Psoas muscle (tissue), 8 donors: Measurements from ENCODE around the gene UNC13A. TPM values are rescaled to one million over a fixed set of nuclear protein-coding genes. Genes with fewer than 3 reads are reported as not detected.
A peak's percentile ranks its signal among the peaks of the same experiment; 100 is the strongest.

Experiments
- ATAC-seq, 4 donors: fragments of 200-7000 bp; cut with Tn5 transposase; one replicate each; pipeline ENCODE4 v1.9.1; 2020; ENCODE audit warnings: moderate library complexity in 3 of 4, mild to moderate bottlenecking in 2 of 4
- DNase-seq, 2 donors: peaks; one replicate each; pipeline ENCODE4 v3.0.0-alpha.2; 2020
- H3K27ac ChIP-seq: fragments of 200-600 bp; one replicate; pipeline ENCODE4 v1.8.0; 2022
- H3K27me3 ChIP-seq, 3 donors: fragments of 200-600 bp in 1 of 3; one replicate each; pipeline versions ENCODE4 v1.6.1 to v1.8.0; 2013 to 2022; ENCODE audit warnings: low read length in 2 of 3, mild to moderate bottlenecking in 2 of 3, moderate library complexity in 1 of 3; ENCODE audit not compliant: insufficient read depth in 3 of 3
- H3K36me3 ChIP-seq, 2 donors: fragments of 200-600 bp in 1 of 2; one replicate each; pipeline versions ENCODE4 v1.6.1 to v1.8.0; 2013 to 2022; ENCODE audit warnings: low read depth in 1 of 2, mild to moderate bottlenecking in 1 of 2, moderate library complexity in 1 of 2; ENCODE audit not compliant: insufficient read depth in 1 of 2
- H3K4me1 ChIP-seq: fragments of 200-600 bp; one replicate; pipeline ENCODE4 v1.8.0; 2022
- H3K4me3 ChIP-seq: fragments of 200-600 bp; one replicate; pipeline ENCODE4 v1.8.0; 2022; ENCODE audit warnings: mild to moderate bottlenecking
- H3K9me3 ChIP-seq: fragments of 200-600 bp; one replicate; pipeline ENCODE4 v1.8.0; 2022
- CTCF ChIP-seq: fragments of 200-600 bp; IDR thresholded peaks from one replicate; pipeline ENCODE4 v1.8.0; 2022; ENCODE audit warnings: antibody characterized with exemption
- WGBS, 3 donors: extraction: QIAGEN DNeasy Blood & Tissue Kit; methylation state at CpG; one replicate each; pipeline versions ENCODE4 v1.1.6 to v1.1.7; 2013; 5-methylcytosine and 5-hydroxymethylcytosine counted together
- intact Hi-C, 2 donors: fragments of 100-400 bp; cut with DNase I; formaldehyde crosslinking; loops; one replicate each; pipeline versions ENCODE4 v1.11.0 to v1.14.2; 2022
- polyA plus RNA-seq, 3 donors: library from polyadenylated mRNA; stranded (reverse); fragments of 200-250 nt; gene quantifications; one replicate each; pipeline ENCODE4 v1.2.3, GENCODE V29; 2013
- total RNA-seq, 4 donors: library from RNA; stranded (reverse); fragmentation: NEBNext Ultra II Directional in 2 of 4; extraction: Animal tissue kit (Norgen Biotek cat#: 25700) in 2 of 4; gene quantifications; one replicate each; pipeline versions ENCODE4 v1.2.1 to v1.2.4, GENCODE V29; 2021 to 2023
- donor health status: healthy with polysubstance abuse.
- donor health status: DM: no; HTN: no; CAD: no; lungs with moderate emphysema.
- donor health status: Bipolar disorder and iron deficiency.
- donor health status: healthy.
- donor health status: DM: yes; HTN: yes; CAD: no.
- donor health status: DM: no; HTN: no; CAD: no.
- donor health status: DM: no; HTN: no; CAD: no.
- donor health status: DM: yes; HTN: yes; CAD: no.

Gene UNC13A
- total and polyA plus RNA-seq, 7 donors, result 0.04 to 0.19 (median 0.05) TPM; not detected in 3

GRCh38 chr19:17618936-17619335 is 69.2 kb downstream of the UNC13A start:
- H3K4me1 ChIP-seq, result no peaks in the 10 kb centered on the region
- H3K27ac ChIP-seq, result no peak overlapping the region
- H3K36me3 ChIP-seq, result no peaks in the 10 kb centered on the region
- peaks cover 6% of the 10 kb centered on the region for H3K9me3 ChIP-seq
- intact Hi-C loops, result no loop called here
- ATAC-seq (no peak), DNase-seq (peak in 1 of 2 donors; percentile 13)
- TF ChIP-seq CTCF, result no peak
- 9 to 14% (median 11%) methylated on average over 2 of the region's 2 CpGs for WGBS, 3 donors
- H3K27me3 ChIP-seq, result peaks cover 0 to 35% (median 9%) of the 10 kb centered on the region in 3 donors
- no peak overlapping the region for H3K4me3 ChIP-seq

GRCh38 chr19:17618281-17618903 is 69.8 kb downstream of the UNC13A start:
- intact Hi-C loops, result no loop called here
- H3K27me3 ChIP-seq, result peaks cover 0 to 35% (median 9%) of the 10 kb centered on the region in 3 donors
- DNase-seq (no peak), ATAC-seq (no peak)
- peaks cover 6% of the 10 kb centered on the region for H3K9me3 ChIP-seq
- no peaks in the 10 kb centered on the region for H3K36me3 ChIP-seq
- TF ChIP-seq CTCF, result no peak
- no peak overlapping the region for H3K4me3 ChIP-seq
- 77 to 81% (median 77%) methylated on average over 7 of the region's 7 CpGs for WGBS, 3 donors
- no peak overlapping the region for H3K27ac ChIP-seq
- H3K4me1 ChIP-seq, result no peaks in the 10 kb centered on the region

GRCh38 chr19:17617807-17618192 is 70.4 kb downstream of the UNC13A start:
- no peak for TF ChIP-seq CTCF
- no peaks in the 10 kb centered on the region for H3K36me3 ChIP-seq
- 86 to 93% (median 91%) methylated on average over 7 of the region's 7 CpGs for WGBS, 3 donors
- intact Hi-C loops, result no loop called here
- no peak overlapping the region for H3K4me3 ChIP-seq
- peaks cover 6% of the 10 kb centered on the region for H3K9me3 ChIP-seq
- ATAC-seq (no peak), DNase-seq (no peak)
- peaks cover 0 to 35% (median 9%) of the 10 kb centered on the region in 3 donors for H3K27me3 ChIP-seq
- no peak overlapping the region for H3K27ac ChIP-seq
- no peaks in the 10 kb centered on the region for H3K4me1 ChIP-seq

DNA sequence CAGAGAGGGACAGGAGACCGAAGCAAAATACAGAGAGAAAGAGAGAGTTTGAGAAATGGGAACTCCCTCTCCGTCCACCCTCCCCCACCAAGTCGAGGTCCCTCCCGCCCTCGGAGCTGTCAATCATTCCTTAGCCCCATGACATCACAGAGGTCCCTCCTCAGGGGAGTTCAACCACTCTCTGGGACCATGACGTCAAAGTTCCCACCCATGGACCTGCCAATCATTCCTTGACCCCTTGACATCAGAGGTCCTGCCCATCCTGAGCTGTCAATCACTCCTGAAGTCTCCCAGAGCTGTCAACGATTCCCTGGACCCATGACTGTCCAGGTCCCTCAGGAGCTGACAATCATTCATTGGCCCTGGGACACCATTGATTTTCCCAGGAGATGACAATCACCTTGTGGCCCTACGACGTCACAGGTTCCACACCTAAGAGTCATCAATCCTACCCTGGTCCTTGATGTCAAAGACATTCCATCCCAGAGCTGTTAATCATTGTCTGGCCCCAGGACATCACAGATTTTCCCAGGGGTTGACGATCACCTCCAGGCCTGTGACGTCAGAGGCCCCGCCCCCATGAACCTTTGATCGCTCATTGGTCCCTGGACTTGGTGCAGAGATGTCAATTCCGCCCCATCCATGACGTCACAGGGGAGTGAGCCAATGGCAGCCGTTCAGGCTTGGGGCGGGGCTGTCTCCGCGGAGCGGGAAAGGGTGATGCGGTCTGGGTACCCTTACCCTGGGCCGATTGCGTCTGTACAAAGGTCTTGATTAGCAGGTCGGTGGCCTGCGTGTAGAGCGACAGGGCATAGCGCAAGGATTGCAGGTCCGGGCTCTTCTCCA is 71.0 kb downstream of the UNC13A start:
- H3K9me3 ChIP-seq, result peaks cover 5% of the 10 kb centered on the region
- no peak for TF ChIP-seq CTCF
- ATAC-seq (no peak), DNase-seq (no peak)
- no peaks in the 10 kb centered on the region for H3K36me3 ChIP-seq
- H3K27ac ChIP-seq, result no peak overlapping the region
- H3K4me1 ChIP-seq, result no peaks in the 10 kb centered on the region
- WGBS, 3 donors, result 63 to 64% (median 64%) methylated on average over 28 of the region's 28 CpGs
- H3K4me3 ChIP-seq, result peak overlapping the region; percentile 18
- intact Hi-C loops, result no loop called here
- peaks cover 0 to 37% (median 7%) of the 10 kb centered on the region in 3 donors for H3K27me3 ChIP-seq
